Thyroid gland (tissue), 4 donors: ENCODE measurements around the gene CCDC39. TPM values are rescaled to one million over a fixed set of nuclear protein-coding genes. Genes with fewer than 3 reads are reported as not detected.
"Not testable (repeated sequence)": the region's sequence is repeated elsewhere in the genome, so short reads cannot be mapped to it uniquely, and the experiment has no call there.

Experiments
- DNase-seq, 2 donors: peaks; one replicate each; pipeline ENCODE4 v3.0.0-alpha.2; 2019
- H3K27ac ChIP-seq, 3 donors: fragments of 200-600 bp; sonication (generic); 1 replicate in 2 of 3; 2 replicates in 1 of 3; pipeline ENCODE4 v1.5.1; 2016 to 2019; ENCODE audit warnings: mild to moderate bottlenecking in 1 of 3, moderate library complexity in 1 of 3
- H3K27me3 ChIP-seq: fragments of 200-600 bp; sonication (generic); one replicate; pipeline ENCODE4 v1.5.1; 2019
- H3K36me3 ChIP-seq, 2 donors: fragments of 200-600 bp; sonication (generic); one replicate each; pipeline ENCODE4 v1.5.1; 2016 to 2019
- H3K4me1 ChIP-seq, 2 donors: fragments of 200-600 bp; sonication (generic); one replicate each; pipeline ENCODE4 v1.5.1; 2017 to 2019
- H3K4me3 ChIP-seq, 3 donors: fragments of 200-600 bp; sonication (generic); replicated peaks in 1 of 3; 1 replicate in 2 of 3; 2 replicates in 1 of 3; pipeline ENCODE4 v1.5.1; 2016; ENCODE audit warnings: mild to moderate bottlenecking in 1 of 3
- H3K9me3 ChIP-seq: fragments of 200-600 bp; sonication (generic); one replicate; pipeline ENCODE4 v1.5.1; 2017
- CTCF ChIP-seq, 6 experiments: fragments of 200-600 bp in 3 of 6; fragments of 450-650 bp in 3 of 6; sonication (generic) in 3 of 6; IDR thresholded peaks; one replicate each; pipeline ENCODE4 v1.5.1; 2016 to 2019; ENCODE audit warnings: antibody characterized with exemption in 6 of 6, mild to moderate bottlenecking in 2 of 6, inconsistent platforms in 1 of 6, moderate library complexity in 1 of 6
- POLR2A ChIP-seq, 2 donors: fragments of 450-650 bp; IDR thresholded peaks; one replicate each; pipeline ENCODE4 v1.6.1; 2017; ENCODE audit warnings: antibody characterized with exemption in 2 of 2, mild to moderate bottlenecking in 2 of 2, moderate library complexity in 1 of 2
- WGBS, 2 donors: methylation state at CpG; one replicate each; pipeline ENCODE4 v1.1.5; 2017; 5-methylcytosine and 5-hydroxymethylcytosine counted together
- intact Hi-C: fragments of 100-400 bp; cut with DNase I; formaldehyde crosslinking; loops from one replicate; pipeline ENCODE4 v1.15.1; 2023
- total RNA-seq, 4 donors: library from RNA; depleted of rRNA; stranded (reverse); fragments of >200 nt; gene quantifications; one replicate each; pipeline ENCODE4 v1.2.3, GENCODE V29; 2016

Gene CCDC39
- total RNA-seq, 4 donors from 2014 or later = 0.27 TPM; not detected in 3

GRCh38 chr3:180630371-180630770 is 48.9 kb downstream of the CCDC39 start:
- intact Hi-C loops = no loop called here
- H3K27me3 ChIP-seq = no peaks in the 10 kb centered on the region
- H3K4me3 ChIP-seq = no peak overlapping the region
- no peaks in the 10 kb centered on the region for H3K9me3 ChIP-seq
- TF ChIP-seq POLR2A (IDR thresholded peaks at IDR 0.05) (no peak), CTCF (IDR thresholded peaks at IDR 0.05) (no peak)
- no peaks in the 10 kb centered on the region for H3K4me1 ChIP-seq
- H3K27ac ChIP-seq = no peak overlapping the region
- no peak for DNase-seq
- H3K36me3 ChIP-seq = no peaks in the 10 kb centered on the region

DNA sequence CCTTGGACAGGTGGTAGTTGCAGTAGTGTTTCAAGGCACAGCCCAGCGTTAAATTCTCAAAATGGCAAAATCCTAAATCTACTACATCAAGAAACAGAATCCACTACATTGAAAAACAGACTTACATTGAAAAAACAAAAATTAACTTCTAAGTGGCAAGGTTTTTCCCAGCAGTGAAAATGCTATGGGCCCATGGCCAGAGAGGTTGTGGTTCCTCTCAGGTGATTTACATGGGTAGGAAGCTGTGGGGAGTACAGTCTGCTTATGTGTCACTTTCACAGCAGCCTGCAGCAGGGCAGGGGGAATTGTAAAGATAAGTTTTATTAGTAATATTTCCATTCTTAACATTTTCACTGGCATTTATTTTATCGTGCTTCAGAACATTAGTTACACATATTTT is 52.4 kb downstream of the CCDC39 start:
- Histone ChIP-seq H3K36me3 (no peaks in the 10 kb centered on the region), H3K27ac (no peak overlapping the region), H3K27me3 (no peaks in the 10 kb centered on the region), H3K4me3 (no peak overlapping the region), H3K9me3 (no peaks in the 10 kb centered on the region), H3K4me1 (no peaks in the 10 kb centered on the region)
- no peak for DNase-seq
- WGBS, 2 donors = 95 to 98% methylated on average over 2 of the region's 2 CpGs
- intact Hi-C loops = no loop called here
- TF ChIP-seq CTCF (IDR thresholded peaks at IDR 0.05) = no peak
- TF ChIP-seq POLR2A (IDR thresholded peaks at IDR 0.05) = no peak

DNA sequence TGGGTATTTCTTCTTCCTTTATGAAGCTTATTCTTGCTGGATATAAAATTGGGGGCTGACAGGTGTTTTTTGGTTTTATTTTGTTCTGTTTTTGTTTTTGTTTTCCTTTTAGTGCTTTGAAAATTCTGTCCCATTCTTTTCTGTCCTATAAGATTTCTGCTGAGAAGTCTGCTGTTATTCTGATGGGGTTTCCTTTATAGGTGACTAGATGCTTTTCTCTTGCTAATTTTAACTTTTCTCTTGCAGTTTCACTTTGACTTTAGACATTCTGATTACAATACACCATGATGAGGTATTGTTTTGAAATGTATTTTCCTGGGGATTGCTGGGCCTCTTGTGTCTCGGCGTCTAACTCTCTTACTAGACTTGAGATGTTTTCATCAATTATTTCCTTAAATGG is 54.6 kb downstream of the CCDC39 start:
- H3K9me3 ChIP-seq = no peaks in the 10 kb centered on the region
- no peak for DNase-seq
- TF ChIP-seq POLR2A (IDR thresholded peaks at IDR 0.05) (no peak), CTCF (IDR thresholded peaks at IDR 0.05) (no peak)
- H3K27ac ChIP-seq = no peak overlapping the region
- H3K36me3 ChIP-seq = no peaks in the 10 kb centered on the region
- H3K4me3 ChIP-seq = no peak overlapping the region
- no peaks in the 10 kb centered on the region for H3K4me1 ChIP-seq
- intact Hi-C loops = no loop called here
- 91 to 96% methylated on average over 2 of the region's 2 CpGs for WGBS, 2 donors
- H3K27me3 ChIP-seq = no peaks in the 10 kb centered on the region

DNA sequence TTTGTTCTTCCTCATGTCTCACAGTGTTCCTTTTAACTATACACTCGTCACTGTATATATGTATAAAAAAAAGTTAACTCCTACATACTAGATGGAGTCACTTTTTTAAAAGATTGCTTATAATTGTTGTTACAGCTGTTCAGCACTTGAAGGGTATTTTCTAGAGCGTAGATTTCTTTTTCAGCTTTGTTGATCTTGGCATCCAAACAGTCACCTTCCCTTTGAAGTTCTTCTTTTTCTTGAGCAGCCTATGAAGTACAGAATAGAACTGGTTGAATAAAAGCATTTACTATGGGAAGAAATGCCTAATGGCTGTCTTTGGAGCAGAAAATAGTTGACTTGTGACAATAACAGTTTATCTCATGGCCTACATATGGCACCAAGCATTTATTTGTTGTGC is 59.6 kb downstream of the CCDC39 start:
- intact Hi-C loops = no loop called here
- no peak for DNase-seq
- Histone ChIP-seq H3K27me3 (no peaks in the 10 kb centered on the region), H3K27ac (no peak overlapping the region), H3K4me3 (no peak overlapping the region), H3K36me3 (no peaks in the 10 kb centered on the region), H3K4me1 (no peaks in the 10 kb centered on the region), H3K9me3 (no peaks in the 10 kb centered on the region)
- 34 to 45% methylated on average over 2 of the region's 2 CpGs for WGBS, 2 donors
- TF ChIP-seq CTCF (IDR thresholded peaks at IDR 0.05) (no peak), POLR2A (IDR thresholded peaks at IDR 0.05) (no peak)

- H3K27ac ChIP-seq, H3K4me1 ChIP-seq, DNase-seq, H3K4me3 ChIP-seq, H3K27me3 ChIP-seq, H3K9me3 ChIP-seq, intact Hi-C loops, H3K36me3 ChIP-seq: not testable (repeated sequence)
- WGBS, 2 donors = 97 to 98% methylated on average over 2 of the region's 2 CpGs
These were observed 60.7 kb downstream of the CCDC39 start for GRCh38 chr3:180618563-180618962.

- no peaks in the 10 kb centered on the region for H3K27me3 ChIP-seq
- H3K4me1 ChIP-seq = no peaks in the 10 kb centered on the region
- no peak for TF ChIP-seq CTCF (IDR thresholded peaks at IDR 0.05)
- TF ChIP-seq POLR2A (IDR thresholded peaks at IDR 0.05) = no peak
- H3K27ac ChIP-seq = no peak overlapping the region
- intact Hi-C loops = no loop called here
- H3K36me3 ChIP-seq = peaks cover 0 to 5% of the 10 kb centered on the region in 2 donors
- no peak overlapping the region for H3K4me3 ChIP-seq
- WGBS, 2 donors = 96 to 97% methylated on average over 2 of the region's 2 CpGs
- H3K9me3 ChIP-seq = no peaks in the 10 kb centered on the region
- no peak for DNase-seq
These were observed 62.2 kb downstream of the CCDC39 start for GRCh38 chr3:180617049-180617448.
